Measurements from ENCODE around the gene KLF9. TPM values are rescaled to one million over a fixed set of nuclear protein-coding genes. Genes with fewer than 3 reads are reported as not detected.

KLF9 gene
- total RNA-seq, 1 donor from 2014 or later: 91.0 TPM

- Histone ChIP-seq H3K36me3 (peaks cover 35% of the 10 kb centered on the region), H3K27ac (no peak overlapping the region), H3K27me3 (no peaks in the 10 kb centered on the region), H3K9me3 (no peaks in the 10 kb centered on the region), H3K4me1 (no peaks in the 10 kb centered on the region), H3K4me3 (no peak overlapping the region)
- intact Hi-C loops (cut with DNase I): loop anchor here (10.0 kb wide), 1 partner anchor 252 kb away; no protein-coding TSS in a partner anchor
- TF ChIP-seq, protein P1, sequence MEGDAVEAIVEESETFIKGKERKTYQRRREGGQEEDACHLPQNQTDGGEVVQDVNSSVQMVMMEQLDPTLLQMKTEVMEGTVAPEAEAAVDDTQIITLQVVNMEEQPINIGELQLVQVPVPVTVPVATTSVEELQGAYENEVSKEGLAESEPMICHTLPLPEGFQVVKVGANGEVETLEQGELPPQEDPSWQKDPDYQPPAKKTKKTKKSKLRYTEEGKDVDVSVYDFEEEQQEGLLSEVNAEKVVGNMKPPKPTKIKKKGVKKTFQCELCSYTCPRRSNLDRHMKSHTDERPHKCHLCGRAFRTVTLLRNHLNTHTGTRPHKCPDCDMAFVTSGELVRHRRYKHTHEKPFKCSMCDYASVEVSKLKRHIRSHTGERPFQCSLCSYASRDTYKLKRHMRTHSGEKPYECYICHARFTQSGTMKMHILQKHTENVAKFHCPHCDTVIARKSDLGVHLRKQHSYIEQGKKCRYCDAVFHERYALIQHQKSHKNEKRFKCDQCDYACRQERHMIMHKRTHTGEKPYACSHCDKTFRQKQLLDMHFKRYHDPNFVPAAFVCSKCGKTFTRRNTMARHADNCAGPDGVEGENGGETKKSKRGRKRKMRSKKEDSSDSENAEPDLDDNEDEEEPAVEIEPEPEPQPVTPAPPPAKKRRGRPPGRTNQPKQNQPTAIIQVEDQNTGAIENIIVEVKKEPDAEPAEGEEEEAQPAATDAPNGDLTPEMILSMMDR (IDR thresholded peaks at IDR 0.05): peak; percentile 64
- DNase-seq: no peak
- no peak for ATAC-seq
These were observed 61.7 kb downstream of the KLF9 start for GRCh38 chr9:70352802-70353201.

DNA sequence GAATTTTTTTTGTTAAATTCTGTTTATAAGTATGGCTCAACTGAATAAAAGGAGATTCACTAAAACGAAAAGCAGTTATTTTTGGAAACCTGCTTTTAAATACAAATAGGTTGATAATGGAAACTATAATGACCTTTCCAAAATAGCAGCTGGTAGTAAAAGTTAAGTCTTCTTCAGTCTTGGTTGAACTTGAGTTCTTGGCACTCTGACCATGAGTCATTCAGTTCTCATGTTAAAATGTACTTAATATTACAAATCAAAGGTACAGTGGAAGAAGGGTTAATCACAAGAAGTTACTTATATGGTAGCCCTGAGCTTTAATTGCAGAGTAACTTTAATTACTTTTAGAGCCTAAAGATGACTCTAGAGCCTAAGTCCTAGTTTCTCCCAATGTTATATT lies 62.1 kb downstream of the KLF9 start:
- no peak for DNase-seq
- ATAC-seq: no peak
- Histone ChIP-seq H3K9me3 (no peaks in the 10 kb centered on the region), H3K36me3 (peaks cover 39% of the 10 kb centered on the region), H3K4me3 (no peak overlapping the region), H3K4me1 (no peaks in the 10 kb centered on the region), H3K27me3 (no peaks in the 10 kb centered on the region), H3K27ac (no peak overlapping the region)
- TF ChIP-seq, protein P1 (IDR thresholded peaks at IDR 0.05): no peak
- intact Hi-C loops (cut with DNase I): loop anchor here (10.0 kb wide), 1 partner anchor 252 kb away; no protein-coding TSS in a partner anchor

DNA sequence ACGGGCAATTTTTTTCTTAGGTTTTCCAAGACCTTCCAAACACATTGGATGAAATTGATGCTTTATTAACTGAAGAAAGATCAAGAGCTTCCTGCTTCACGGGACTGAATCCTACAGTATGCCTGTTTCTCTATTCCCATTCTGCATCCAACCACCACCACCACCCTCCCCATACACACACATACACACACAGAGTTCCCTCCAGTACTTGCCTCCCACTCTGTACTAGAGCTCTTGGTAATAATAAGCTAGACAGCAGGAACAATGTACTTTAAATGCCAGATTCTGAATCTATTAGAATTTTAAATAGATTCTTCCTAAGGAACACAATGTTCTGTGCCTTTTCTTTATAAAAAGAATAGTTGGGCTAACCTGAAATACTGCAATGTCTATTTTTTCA lies 67.4 kb downstream of the KLF9 start:
- no peak for DNase-seq
- H3K27me3 ChIP-seq: no peaks in the 10 kb centered on the region
- no peak for ATAC-seq
- H3K27ac ChIP-seq: no peak overlapping the region
- H3K36me3 ChIP-seq: peaks cover 55% of the 10 kb centered on the region
- no peaks in the 10 kb centered on the region for H3K9me3 ChIP-seq
- H3K4me1 ChIP-seq: no peaks in the 10 kb centered on the region
- intact Hi-C loops (cut with DNase I): no loop called here
- no peak overlapping the region for H3K4me3 ChIP-seq
- TF ChIP-seq, protein P1 (IDR thresholded peaks at IDR 0.05): no peak

GRCh38 chr9:70340572-70340971 lies 73.9 kb downstream of the KLF9 start:
- no peak for DNase-seq
- Histone ChIP-seq H3K9me3 (no peaks in the 10 kb centered on the region), H3K27ac (no peak overlapping the region), H3K27me3 (no peaks in the 10 kb centered on the region), H3K4me3 (no peak overlapping the region), H3K4me1 (no peaks in the 10 kb centered on the region), H3K36me3 (peaks cover 11% of the 10 kb centered on the region)
- TF ChIP-seq, protein P1 (IDR thresholded peaks at IDR 0.05): peak; percentile 72
- intact Hi-C loops (cut with DNase I): no loop called here
- no peak for ATAC-seq

Other genes with a start within 250 kb of the KLF9 start
- gene SMC5, start 155.7 kb downstream of the KLF9 start, total RNA-seq: 32.6 TPM